OCI-LY3 (cell line): ENCODE measurements around the gene FAM168B.

Source experiments
- CTCF ChIP-seq: fragments of 200-600, 300-600 bp; sonication (generic); IDR thresholded peaks from 2 replicates; pipeline ENCODE4 v1.5.1; 2014; ENCODE audit warnings: antibody characterized with exemption, low read length, low read depth
- EZH2phosphoT487 ChIP-seq: fragments of 200-600 bp; shearing (Covaris generic); IDR thresholded peaks from 2 replicates; pipeline ENCODE4 v1.6.1; 2018; ENCODE audit warnings: antibody characterized with exemption, mixed run types, low read depth

DNA sequence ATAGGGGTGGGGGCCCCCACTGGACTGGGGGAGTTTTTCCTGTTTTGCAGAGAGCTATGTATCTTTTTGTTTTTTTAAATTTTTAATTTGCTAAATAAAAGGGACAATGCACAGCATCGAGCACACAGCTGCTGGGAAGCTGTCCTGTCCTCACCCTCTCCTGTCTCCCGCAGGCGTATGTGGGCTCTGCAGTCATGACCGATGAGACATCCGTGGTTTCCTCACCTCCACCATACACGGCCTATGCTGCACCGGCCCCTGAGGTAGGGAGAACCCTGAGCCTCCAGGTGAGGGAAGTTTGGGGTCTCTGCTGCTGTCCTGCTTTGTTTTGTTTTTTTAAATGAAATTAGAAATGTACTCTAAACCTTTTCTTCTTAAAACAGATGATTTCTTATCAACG lies 39.5 kb upstream of the FAM168B start:
- TF ChIP-seq CTCF (no peak), EZH2phosphoT487 (no peak)
